GM18526 (cell line): ENCODE measurements around the gene GPR68.

Experiments used
- POLR2A ChIP-seq: IDR thresholded peaks from 3 replicates; pipeline ENCODE4 v1.6.1; 2011; ENCODE audit not compliant: insufficient read length; ENCODE audit errors: extremely low read depth

GPR68 gene

DNA sequence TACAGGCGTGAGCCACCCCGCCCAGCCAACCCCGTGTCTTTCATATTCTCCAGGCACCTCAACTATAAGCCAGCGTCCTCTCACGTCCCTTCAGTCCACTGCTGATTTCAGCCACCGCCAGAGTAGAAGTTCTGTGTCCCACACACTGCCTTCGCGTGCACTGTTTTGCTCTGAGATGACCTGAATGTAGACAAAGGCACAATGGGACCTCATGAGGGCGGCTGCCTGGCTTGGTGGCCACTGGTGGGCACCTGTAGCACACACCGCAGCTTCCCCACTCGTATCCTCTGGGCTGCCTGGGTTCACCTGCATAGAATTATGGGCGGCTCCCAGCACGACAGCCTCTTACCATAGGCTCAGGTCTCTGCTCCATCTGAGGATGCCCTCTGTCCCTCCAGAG, 57.2 kb downstream of the GPR68 start:
- TF ChIP-seq POLR2A: no peak

DNA sequence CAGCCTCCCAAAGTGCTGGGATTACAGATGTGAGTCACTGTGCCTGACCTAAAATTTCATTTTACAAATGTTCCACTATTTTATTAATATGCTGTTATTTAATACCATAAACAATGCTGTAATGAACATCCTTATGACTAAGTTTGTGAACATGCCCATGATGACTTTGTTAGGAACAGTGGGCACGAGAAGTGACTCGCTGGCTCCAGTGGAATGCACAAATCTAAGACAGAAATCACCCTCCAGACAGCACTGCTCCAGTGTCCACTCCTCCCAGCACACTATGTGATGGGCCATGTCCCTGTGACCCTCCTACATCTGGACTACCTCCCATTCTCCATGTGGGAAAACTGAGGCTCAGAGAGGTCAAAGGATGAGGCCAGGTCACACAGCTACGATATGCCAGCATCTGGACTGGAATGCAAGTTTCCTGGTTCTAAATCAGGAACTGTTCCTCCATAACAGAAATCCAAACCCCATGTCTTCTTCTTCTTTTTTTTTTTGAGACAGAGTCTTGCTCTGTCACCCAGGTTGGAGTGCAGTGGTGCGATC, 57.9 kb downstream of the GPR68 start:
- no peak for TF ChIP-seq POLR2A

DNA sequence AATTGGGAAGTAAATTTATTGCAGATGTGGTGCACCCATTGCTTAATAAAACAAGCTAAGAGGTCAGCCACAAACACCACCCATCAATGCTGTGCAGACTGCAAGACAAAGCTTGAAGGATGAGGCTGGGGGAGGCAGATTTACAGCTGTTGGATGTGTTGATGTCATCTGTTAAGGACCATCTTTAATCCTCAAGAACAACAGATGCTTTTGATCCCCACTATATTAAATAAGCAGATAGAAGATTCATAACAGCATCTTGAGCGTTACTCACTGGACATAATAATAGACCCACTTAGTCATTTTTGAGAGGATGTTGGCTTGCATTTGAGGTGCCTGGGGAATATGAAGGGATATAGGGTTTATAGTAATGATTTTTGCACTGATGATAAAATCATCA, 58.8 kb downstream of the GPR68 start:
- no peak for TF ChIP-seq POLR2A

DNA sequence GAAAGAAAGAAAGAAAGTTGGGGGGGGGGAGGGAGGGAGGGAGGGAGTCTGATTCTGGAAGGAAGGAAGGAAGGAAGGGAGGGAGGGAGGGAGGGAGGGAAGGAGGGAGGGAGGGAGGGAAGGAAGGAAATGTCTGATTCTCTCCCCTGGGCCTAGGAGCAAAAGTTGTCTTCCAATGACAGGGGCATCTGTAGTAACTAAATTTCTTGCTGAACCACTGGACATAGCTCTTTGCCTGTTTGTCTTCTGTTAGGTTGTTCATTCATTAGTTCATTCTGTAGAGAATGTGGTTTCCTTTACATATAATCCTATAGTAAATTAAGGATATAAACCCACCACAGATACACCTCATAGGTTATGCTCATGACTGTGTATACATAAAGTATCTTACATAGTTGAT, 59.9 kb downstream of the GPR68 start:
- no peak for TF ChIP-seq POLR2A
